Spleen (tissue), 7 donors: ENCODE results near the gene SNX4.

Experiments
- POLR2A ChIP-seq, 3 donors: fragments of 450-650 bp; IDR thresholded peaks; one replicate each; pipeline ENCODE4 v1.5.1; 2017; ENCODE audit warnings: antibody characterized with exemption in 3 of 3, mild to moderate bottlenecking in 1 of 3
- POLR2AphosphoS5 ChIP-seq, 3 donors: sonication (generic); formaldehyde crosslinking; IDR thresholded peaks; one replicate each; pipeline ENCODE4 v1.5.1; 2017; ENCODE audit warnings: antibody characterized with exemption in 3 of 3
- TF ChIP-seq, protein P1 (sequence below), 11 experiments: fragments of 200-600 bp in 7 of 11; fragments of 450-650 bp in 4 of 11; sonication (generic) in 4 of 11; IDR thresholded peaks in 8 of 11; conservative IDR thresholded peaks in 3 of 11; 1 replicate in 7 of 11; 2 replicates in 4 of 11; pipeline versions ENCODE4 v1.4.0 to v1.8.0; 2016 to 2021; ENCODE audit warnings: antibody characterized with exemption in 11 of 11, inconsistent platforms in 4 of 11, mild to moderate bottlenecking in 1 of 11
- donor health status: DM: no; HTN: no; CAD: no; lungs with moderate emphysema.
- donor health status: DM: no; HTN: no; CAD: no.
- donor health status: DM: no; HTN: no; CAD: no.

DNA sequence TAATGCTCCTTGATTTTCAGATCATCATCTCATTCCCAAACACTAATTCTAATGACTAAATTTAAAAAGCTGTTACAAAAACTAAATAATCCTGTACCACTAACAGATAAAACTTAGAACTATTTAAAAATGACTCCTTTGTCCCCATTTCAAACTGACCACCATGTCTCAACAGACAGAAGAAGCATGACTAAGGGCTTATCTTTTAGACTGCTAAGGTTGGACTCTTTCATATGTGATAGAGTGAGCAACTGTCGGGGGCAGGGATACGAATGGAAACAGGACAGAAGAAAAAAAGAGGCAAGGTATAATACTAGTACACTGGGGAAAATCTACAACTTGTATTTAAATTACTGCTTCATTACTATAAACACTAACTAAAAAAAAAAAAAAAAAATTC is 23.3 kb downstream of the SNX4 start:
- TF ChIP-seq POLR2AphosphoS5 (IDR thresholded peaks at IDR 0.05) (no peak), POLR2A (IDR thresholded peaks at IDR 0.05) (no peak)
- TF ChIP-seq, protein P1, sequence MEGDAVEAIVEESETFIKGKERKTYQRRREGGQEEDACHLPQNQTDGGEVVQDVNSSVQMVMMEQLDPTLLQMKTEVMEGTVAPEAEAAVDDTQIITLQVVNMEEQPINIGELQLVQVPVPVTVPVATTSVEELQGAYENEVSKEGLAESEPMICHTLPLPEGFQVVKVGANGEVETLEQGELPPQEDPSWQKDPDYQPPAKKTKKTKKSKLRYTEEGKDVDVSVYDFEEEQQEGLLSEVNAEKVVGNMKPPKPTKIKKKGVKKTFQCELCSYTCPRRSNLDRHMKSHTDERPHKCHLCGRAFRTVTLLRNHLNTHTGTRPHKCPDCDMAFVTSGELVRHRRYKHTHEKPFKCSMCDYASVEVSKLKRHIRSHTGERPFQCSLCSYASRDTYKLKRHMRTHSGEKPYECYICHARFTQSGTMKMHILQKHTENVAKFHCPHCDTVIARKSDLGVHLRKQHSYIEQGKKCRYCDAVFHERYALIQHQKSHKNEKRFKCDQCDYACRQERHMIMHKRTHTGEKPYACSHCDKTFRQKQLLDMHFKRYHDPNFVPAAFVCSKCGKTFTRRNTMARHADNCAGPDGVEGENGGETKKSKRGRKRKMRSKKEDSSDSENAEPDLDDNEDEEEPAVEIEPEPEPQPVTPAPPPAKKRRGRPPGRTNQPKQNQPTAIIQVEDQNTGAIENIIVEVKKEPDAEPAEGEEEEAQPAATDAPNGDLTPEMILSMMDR (IDR thresholded peaks at IDR 0.05 in 8 of 11, conservative IDR thresholded peaks at IDR 0.05 in 3 of 11), result no peak
